GM13977 (cell line): Measurements from ENCODE around the gene LYRM4.

Source experiments
- DNase-seq: peaks from one replicate; pipeline ENCODE4 v3.0.0; 2012; ENCODE audit warnings: low spot score
- in situ Hi-C: fragments of 300-500 bp; cut with MboI; formaldehyde crosslinking; loops from one replicate; pipeline ENCODE4 v1.12.0; 2022; ENCODE audit warnings: low sequenced_read_pairs, low pct_unique_long_range_greater_than_20kb, mixed read lengths, inconsistent platforms; ENCODE audit not compliant: unreplicated experiment
- TF ChIP-seq, protein P1 (sequence below): IDR thresholded peaks from 2 replicates; pipeline ENCODE4 v1.5.1; 2012; ENCODE audit warnings: mild to moderate bottlenecking, control low read depth; ENCODE audit not compliant: insufficient read depth; ENCODE audit errors: extremely low read depth, missing control alignments

Gene LYRM4

DNA sequence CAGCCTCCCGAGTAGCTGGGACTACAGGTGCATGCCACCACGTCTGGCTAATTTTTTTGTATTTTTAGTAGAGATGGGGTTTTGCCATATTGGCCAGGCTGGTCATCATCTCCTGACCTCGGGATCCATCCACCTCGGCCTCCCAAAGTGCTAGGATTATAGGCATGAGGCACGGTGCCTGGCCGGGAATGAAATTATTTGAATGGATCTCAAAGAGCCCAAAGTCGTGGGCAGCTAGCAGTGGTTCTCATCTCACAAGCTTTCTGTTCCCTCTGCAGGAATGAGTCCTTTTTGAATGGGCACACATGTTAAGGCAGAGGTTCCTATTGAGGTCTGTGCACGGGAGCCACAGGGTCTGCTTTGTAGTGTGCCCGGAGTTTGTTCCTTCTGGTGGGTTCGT, 140.7 kb downstream of the LYRM4 start:
- TF ChIP-seq, protein P1, sequence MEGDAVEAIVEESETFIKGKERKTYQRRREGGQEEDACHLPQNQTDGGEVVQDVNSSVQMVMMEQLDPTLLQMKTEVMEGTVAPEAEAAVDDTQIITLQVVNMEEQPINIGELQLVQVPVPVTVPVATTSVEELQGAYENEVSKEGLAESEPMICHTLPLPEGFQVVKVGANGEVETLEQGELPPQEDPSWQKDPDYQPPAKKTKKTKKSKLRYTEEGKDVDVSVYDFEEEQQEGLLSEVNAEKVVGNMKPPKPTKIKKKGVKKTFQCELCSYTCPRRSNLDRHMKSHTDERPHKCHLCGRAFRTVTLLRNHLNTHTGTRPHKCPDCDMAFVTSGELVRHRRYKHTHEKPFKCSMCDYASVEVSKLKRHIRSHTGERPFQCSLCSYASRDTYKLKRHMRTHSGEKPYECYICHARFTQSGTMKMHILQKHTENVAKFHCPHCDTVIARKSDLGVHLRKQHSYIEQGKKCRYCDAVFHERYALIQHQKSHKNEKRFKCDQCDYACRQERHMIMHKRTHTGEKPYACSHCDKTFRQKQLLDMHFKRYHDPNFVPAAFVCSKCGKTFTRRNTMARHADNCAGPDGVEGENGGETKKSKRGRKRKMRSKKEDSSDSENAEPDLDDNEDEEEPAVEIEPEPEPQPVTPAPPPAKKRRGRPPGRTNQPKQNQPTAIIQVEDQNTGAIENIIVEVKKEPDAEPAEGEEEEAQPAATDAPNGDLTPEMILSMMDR, result no peak
- no peak for DNase-seq
- in situ Hi-C loops, result no loop called here

DNA sequence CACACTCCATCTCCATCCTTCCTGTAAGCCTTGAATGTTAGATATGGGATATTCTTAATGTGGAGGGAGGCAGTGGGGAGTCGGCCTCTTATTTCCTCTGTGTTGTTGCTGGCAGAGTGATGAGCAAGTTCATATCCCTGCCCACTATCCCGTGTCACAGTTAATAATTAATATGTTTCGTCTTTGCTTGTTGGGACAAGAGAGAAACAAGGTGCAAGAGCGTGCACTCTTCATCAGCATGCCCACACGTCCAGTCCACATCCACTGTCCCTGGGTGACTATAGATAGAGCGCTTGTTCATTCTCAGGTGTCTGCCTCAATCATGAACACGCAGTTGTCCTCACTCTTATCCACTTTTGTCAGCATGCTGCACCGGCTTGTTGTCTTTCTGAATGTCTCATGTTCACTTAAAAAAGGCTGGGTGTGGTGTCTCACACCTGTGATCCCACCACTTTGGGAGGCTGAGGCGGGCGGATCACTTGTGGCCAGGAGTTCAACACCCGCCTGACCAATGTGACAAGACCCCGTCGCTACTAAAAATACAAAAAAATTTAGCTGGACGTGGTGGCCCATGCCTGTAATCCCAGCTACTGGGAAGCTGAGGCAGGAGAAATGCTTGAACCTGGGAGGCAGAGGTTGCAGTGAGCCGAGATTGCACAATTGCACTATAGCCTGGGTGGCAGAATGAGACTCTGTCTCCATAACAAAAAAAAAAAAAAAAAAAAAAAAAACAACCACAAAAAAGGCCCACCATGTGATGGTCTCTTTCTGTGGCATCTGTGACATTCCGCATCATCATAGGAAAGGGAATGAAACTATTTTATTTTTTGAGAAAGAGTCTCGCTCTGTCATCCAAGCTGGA, 141.4 kb downstream of the LYRM4 start:
- no peak for DNase-seq
- TF ChIP-seq, protein P1, result no peak
- in situ Hi-C loops, result no loop called here

DNA sequence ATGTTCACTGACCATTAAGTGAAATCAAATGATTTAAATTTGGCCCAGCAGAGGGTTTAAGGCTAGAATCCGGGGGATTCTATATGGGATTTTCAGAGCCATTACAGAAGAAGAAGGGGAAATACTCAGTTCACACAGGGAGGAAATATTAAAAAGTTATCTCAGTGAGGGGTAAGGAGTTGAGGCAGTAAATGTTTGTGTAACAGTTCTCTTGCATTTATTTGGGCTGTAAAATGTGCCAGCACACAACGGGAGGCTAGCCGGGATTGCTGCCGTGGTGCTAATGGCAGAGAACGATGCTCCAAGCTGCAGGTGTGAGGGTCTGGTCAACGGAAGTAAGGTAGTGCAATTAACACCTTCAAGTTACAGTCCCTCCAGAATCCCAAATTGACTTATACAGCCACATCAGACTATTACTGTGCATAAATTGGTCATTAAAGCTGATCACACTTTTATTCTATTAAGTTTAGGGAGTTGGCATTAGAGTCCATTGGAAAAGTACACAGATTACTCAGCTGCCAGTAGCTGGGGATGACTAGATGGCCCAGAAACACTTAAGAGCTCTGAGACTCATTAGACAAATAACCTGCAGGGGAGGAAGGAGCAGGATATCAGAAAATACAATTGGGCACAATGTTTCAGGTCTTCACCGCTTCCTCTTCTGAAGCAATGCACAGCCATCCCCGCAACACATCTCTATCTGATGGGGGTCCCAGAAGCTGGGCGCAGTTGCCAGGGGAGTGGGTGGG, 144.3 kb downstream of the LYRM4 start:
- in situ Hi-C loops, result no loop called here
- TF ChIP-seq, protein P1, result no peak
- no peak for DNase-seq

DNA sequence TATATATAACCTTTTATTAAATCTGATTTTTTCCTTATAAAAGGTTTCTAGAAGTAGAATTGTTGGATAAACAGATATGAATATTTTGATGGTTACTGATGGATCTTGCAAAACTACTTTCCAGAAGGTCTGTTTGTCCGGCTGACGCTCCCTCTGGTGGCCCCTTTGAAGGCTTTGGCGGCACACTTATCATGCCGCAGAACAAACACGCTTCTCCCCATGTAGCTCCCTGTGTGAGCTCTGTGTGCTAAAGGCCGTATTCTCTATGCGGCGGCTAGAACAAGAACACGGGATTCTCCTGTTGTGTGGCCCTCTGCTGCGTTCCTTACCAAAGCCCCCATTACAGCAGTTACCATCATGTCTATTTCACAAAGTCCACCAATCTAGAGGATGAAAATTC, 145.6 kb downstream of the LYRM4 start:
- in situ Hi-C loops, result no loop called here
- DNase-seq, result no peak
- TF ChIP-seq, protein P1, result no peak

DNA sequence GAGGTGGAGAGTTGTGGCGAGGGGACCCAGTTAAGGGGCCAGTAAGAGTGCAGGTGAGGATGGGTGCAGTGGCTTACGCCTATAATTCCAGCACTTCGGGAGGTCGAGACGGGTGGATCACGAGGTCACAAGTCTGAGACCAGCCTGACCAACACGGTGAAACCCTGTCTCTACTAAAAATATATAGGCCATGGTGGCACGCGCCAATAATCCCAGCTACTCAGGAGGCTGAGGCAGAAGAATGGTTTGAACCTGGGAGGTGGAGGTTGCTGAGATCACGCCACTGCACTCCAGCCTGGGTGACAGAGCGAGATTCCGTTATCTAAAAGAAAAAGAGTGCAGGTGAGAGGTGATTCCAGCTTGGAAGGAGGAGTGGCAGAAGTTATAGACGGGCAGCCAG, 147.7 kb downstream of the LYRM4 start:
- in situ Hi-C loops, result no loop called here
- TF ChIP-seq, protein P1, result no peak
- DNase-seq, result no peak

DNA sequence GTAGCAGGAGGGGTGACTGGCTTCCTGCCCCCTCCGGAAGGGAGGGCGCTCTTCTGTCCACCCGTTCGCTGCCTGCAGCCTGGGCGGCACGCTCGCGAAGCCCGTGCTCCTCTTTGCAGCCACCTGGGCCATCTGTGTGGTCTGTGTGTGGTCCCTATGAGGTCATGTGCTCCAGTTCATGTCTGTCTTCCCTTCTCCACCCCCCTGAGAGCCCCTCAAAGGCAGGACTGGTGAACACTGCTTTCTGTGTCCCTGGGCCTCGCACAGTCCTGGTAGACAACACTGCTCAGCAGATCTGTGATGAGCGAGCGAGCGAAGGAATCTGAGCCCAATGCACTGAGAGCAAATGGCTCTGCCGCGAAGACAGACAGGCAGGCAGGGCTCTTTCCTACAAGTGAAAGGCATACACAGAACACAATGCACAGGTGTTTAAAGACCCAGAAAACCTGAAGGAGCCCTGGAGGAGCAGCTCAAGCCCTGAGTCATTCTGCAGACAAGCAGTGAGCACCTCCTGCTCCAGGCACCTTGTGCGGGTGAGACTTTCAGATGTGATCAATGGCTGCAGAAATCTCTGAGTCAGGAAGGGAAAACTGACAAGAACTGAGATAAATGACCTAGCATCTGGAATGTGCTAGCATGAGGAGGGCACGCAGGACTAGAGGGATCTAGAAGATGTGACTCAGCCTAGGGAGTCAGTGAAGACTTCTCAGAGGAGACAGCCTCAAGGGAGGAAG, 148.5 kb downstream of the LYRM4 start:
- TF ChIP-seq, protein P1, result no peak
- in situ Hi-C loops, result no loop called here

More for the DNA sequence above, 148.5 kb downstream of the LYRM4 start:
- DNase-seq, result no peak
